Karpas-422 (cell line): Measurements from ENCODE around the gene AGBL5. TPM values are rescaled to one million over a fixed set of nuclear protein-coding genes. Genes with fewer than 3 reads are reported as not detected.

Source experiments
- DNase-seq: peaks from one replicate; pipeline ENCODE4 v3.0.0-alpha.2; 2015
- H2AFZ ChIP-seq: fragments of 200-600 bp; sonication (generic); 2 replicates; pipeline ENCODE4 v1.6.1; 2014; ENCODE audit warnings: antibody characterized with exemption, low read length, mixed read lengths
- H3K27ac ChIP-seq: fragments of 200-600 bp; sonication (generic); 2 replicates; pipeline ENCODE4 v1.5.1; 2014; ENCODE audit warnings: mild to moderate bottlenecking, low read length, moderate library complexity
- H3K27me3 ChIP-seq: fragments of 200-600 bp; sonication (generic); 2 replicates; pipeline ENCODE4 v1.6.1; 2014; ENCODE audit warnings: low read length, mixed read lengths
- H3K36me3 ChIP-seq: fragments of 200-600 bp; sonication (generic); 2 replicates; pipeline ENCODE4 v1.6.1; 2014; ENCODE audit warnings: low read length, mixed read lengths; ENCODE audit not compliant: insufficient read depth
- H3K4me1 ChIP-seq: fragments of 200-600 bp; sonication (generic); 2 replicates; pipeline ENCODE4 v1.6.1; 2014; ENCODE audit warnings: mild to moderate bottlenecking, low read length, mixed read lengths
- H3K4me2 ChIP-seq: fragments of 200-600 bp; sonication (generic); 2 replicates; pipeline ENCODE4 v1.6.1; 2014; ENCODE audit warnings: low read length, low read depth, mild to moderate bottlenecking; ENCODE audit not compliant: poor library complexity, severe bottlenecking
- H3K4me3 ChIP-seq: fragments of 200-600 bp; sonication (generic); 2 replicates; pipeline ENCODE4 v1.5.1; 2014; ENCODE audit warnings: mild to moderate bottlenecking, antibody characterized with exemption, low read length, mixed read lengths
- H3K79me2 ChIP-seq: fragments of 200-600 bp; sonication (generic); 2 replicates; pipeline ENCODE4 v1.6.1; 2014; ENCODE audit warnings: mild to moderate bottlenecking, low read length, mixed read lengths
- H3K9ac ChIP-seq: fragments of 200-600 bp; sonication (generic); 2 replicates; pipeline ENCODE4 v1.6.0; 2014; ENCODE audit warnings: low read length
- H3K9me2 ChIP-seq: fragments of 200-600 bp; sonication (generic), shearing (Covaris generic); replicated peaks from 2 replicates; pipeline ENCODE4 v1.6.0; 2014; ENCODE audit warnings: mild to moderate bottlenecking, low read length, moderate library complexity; ENCODE audit not compliant: insufficient read depth
- H3K9me3 ChIP-seq: fragments of 300-700, 200-600 bp; sonication (generic); 2 replicates; pipeline ENCODE4 v1.6.1; 2014; ENCODE audit warnings: low read length, mixed read lengths
- H4K20me1 ChIP-seq: fragments of 200-600 bp; sonication (generic); 2 replicates; pipeline ENCODE4 v1.6.1; 2014; ENCODE audit warnings: mild to moderate bottlenecking, antibody characterized with exemption, low read length, low read depth; ENCODE audit not compliant: insufficient read depth
- total RNA-seq: library from RNA; depleted of rRNA; stranded (reverse); fragments of >200 nt; shearing (Covaris generic); gene quantifications from 2 replicates; pipeline ENCODE4 v1.2.3, GENCODE V29; 2014; ENCODE audit warnings: low replicate concordance

The AGBL5 gene
- total RNA-seq, 1 experiment from 2014 or later = 35.7 TPM

DNA sequence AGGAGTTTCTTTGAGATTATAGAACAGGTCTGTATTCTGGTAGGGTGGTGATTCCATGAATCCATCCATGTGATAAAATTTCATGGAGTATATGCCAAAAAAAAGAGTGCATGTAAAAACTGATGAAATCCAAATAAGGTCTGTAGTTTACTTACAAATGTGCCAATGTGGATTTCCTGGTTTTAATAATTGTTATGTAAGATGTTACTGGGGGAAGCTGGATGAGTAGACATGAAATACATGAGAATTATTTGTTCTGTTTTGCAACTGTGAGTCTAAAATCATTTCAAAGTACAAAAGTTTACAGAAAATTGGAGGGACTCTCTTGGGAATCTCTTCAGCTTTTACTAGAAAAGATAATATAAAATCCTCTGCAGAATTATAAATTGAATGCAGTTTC is 42.4 kb upstream of the AGBL5 start:
- no peaks in the 10 kb centered on the region for H3K79me2 ChIP-seq
- peaks cover 2% of the 10 kb centered on the region; the same call in 1 of the 2 replicates for H3K27me3 ChIP-seq
- no peak overlapping the region for H3K4me3 ChIP-seq
- H2AFZ ChIP-seq = no peak overlapping the region
- H4K20me1 ChIP-seq = no peaks in the 10 kb centered on the region
- no peaks in the 10 kb centered on the region for H3K9me2 ChIP-seq
- no peaks in the 10 kb centered on the region for H3K9me3 ChIP-seq
- H3K4me1 ChIP-seq = no peaks in the 10 kb centered on the region
- no peak overlapping the region for H3K27ac ChIP-seq
- H3K36me3 ChIP-seq = no peaks in the 10 kb centered on the region
- no peak overlapping the region for H3K4me2 ChIP-seq
- DNase-seq = no peak
- no peak overlapping the region for H3K9ac ChIP-seq

DNA sequence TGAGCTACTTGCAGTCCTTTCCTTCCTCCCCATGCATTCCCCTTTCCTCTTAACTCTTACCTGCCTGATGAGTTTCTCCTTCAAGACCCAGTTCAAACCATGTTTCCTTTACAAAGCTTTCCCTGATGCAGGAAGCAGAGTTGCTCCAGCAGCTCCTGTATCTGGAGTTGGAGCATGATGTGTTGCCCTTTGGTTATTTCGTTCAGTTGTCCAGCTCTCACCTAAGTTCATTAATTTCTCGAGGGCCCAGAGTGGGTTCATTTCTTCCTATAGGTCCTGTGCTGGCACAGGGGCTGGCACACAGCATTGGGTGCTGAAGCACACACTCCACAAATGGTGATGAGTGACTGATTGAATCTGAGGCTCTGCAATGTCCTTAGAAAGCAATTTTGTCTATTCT is 41.8 kb upstream of the AGBL5 start:
- Histone ChIP-seq H2AFZ (no peak overlapping the region), H4K20me1 (no peaks in the 10 kb centered on the region), H3K4me3 (no peak overlapping the region), H3K9ac (no peak overlapping the region), H3K79me2 (no peaks in the 10 kb centered on the region), H3K27ac (no peak overlapping the region), H3K4me1 (no peaks in the 10 kb centered on the region), H3K9me3 (no peaks in the 10 kb centered on the region), H3K4me2 (no peak overlapping the region), H3K36me3 (no peaks in the 10 kb centered on the region), H3K27me3 (peaks cover 2% of the 10 kb centered on the region; the same call in 1 of the 2 replicates), H3K9me2 (no peaks in the 10 kb centered on the region)
- DNase-seq = no peak

DNA sequence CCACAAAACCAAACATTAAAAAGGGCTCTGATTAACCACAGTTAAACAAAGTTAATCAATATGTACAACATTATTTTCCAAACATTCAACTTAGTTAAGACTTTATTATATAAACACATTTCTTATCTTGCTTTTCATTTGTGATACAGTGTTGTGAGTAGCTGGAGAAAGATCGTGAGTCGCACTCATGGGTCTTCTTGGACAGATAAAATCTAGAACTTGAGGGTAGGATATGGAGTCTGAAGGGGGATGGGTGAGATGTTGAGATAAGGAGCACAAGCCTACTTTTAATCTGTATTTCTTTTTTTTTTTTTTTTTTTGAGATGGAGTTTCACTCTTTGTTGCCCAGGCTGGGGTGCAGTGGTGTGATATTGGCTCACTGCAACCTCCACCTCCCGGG is 41.3 kb upstream of the AGBL5 start:
- no peak overlapping the region for H3K9ac ChIP-seq
- H3K4me1 ChIP-seq = no peaks in the 10 kb centered on the region
- H3K36me3 ChIP-seq = no peaks in the 10 kb centered on the region
- no peaks in the 10 kb centered on the region for H3K79me2 ChIP-seq
- H2AFZ ChIP-seq = no peak overlapping the region
- no peaks in the 10 kb centered on the region for H3K9me2 ChIP-seq
- no peak for DNase-seq
- peaks cover 2% of the 10 kb centered on the region; the same call in 1 of the 2 replicates for H3K27me3 ChIP-seq
- no peaks in the 10 kb centered on the region for H4K20me1 ChIP-seq
- no peak overlapping the region for H3K4me2 ChIP-seq
- H3K27ac ChIP-seq = no peak overlapping the region
- H3K9me3 ChIP-seq = no peaks in the 10 kb centered on the region
- no peak overlapping the region for H3K4me3 ChIP-seq

DNA sequence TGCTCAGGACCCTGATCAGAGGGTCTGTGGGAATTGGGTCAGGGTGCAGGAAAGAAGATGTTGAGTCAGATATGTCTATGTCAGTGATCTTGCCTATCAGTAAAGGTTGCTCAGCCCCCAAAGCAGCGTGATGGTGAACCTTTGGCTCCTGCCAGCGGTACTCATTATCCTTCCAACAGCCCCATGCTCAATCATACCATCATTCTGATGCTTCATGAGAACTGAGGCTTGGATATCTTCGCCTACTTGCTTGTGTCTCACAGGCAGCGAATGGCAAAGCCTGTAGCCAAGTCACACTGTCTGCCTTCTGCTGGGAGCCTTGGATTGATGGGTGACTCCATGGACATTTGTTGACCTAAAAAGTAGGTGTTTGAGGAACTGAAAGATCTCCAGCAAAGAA is 37.7 kb upstream of the AGBL5 start:
- Histone ChIP-seq H3K4me2 (no peak overlapping the region), H3K27ac (no peak overlapping the region), H3K9me3 (no peaks in the 10 kb centered on the region), H3K9me2 (no peaks in the 10 kb centered on the region), H3K4me1 (peaks cover 15% of the 10 kb centered on the region), H3K79me2 (no peaks in the 10 kb centered on the region), H3K9ac (no peak overlapping the region), H3K27me3 (peaks cover under 1% of the 10 kb centered on the region; the same call in 1 of the 2 replicates), H3K36me3 (no peaks in the 10 kb centered on the region), H4K20me1 (no peaks in the 10 kb centered on the region), H3K4me3 (no peak overlapping the region), H2AFZ (no peak overlapping the region)
- DNase-seq = no peak

DNA sequence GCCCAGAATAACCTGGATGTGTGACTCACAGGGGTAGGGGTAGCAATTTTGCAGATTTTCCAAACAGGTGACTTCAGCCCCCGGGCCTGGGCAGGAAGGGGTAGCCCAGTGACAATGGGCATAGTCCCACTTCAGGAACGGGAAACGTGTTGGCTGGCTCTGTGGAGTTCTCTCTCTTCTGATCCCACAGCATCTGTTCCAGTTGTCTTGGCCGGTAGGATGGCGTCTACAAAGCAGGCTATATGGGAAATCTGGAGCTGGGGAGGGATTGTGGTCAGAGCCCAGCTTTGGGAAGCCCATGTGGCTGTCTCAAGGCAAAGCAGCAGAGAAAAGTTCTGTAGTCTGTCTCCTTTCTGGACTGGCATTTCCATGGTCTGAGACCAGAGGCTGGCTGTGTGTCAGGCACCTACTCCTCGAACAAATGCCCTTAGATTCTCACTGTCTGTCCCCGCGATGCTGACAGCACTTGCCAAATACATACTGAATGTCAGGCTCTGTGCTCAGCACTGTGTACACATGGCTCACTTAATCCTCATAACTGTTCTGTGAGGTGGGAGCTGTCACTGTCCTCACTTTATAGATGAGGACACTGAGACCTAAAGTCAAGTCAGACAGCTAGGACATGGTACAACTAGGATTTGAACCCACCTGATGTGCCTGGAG is 36.6 kb upstream of the AGBL5 start:
- Histone ChIP-seq H3K4me3 (no peak overlapping the region), H3K27me3 (0 out of 2 replicates have a peak, but pooled peaks cover 2% of the 10 kb centered on the region), H3K9ac (no peak overlapping the region), H3K9me3 (no peaks in the 10 kb centered on the region), H3K79me2 (no peaks in the 10 kb centered on the region), H3K4me2 (no peak overlapping the region), H3K27ac (no peak overlapping the region), H3K36me3 (no peaks in the 10 kb centered on the region), H4K20me1 (no peaks in the 10 kb centered on the region), H3K9me2 (no peaks in the 10 kb centered on the region), H3K4me1 (peaks cover 15% of the 10 kb centered on the region), H2AFZ (no peak overlapping the region)
- DNase-seq = no peak

DNA sequence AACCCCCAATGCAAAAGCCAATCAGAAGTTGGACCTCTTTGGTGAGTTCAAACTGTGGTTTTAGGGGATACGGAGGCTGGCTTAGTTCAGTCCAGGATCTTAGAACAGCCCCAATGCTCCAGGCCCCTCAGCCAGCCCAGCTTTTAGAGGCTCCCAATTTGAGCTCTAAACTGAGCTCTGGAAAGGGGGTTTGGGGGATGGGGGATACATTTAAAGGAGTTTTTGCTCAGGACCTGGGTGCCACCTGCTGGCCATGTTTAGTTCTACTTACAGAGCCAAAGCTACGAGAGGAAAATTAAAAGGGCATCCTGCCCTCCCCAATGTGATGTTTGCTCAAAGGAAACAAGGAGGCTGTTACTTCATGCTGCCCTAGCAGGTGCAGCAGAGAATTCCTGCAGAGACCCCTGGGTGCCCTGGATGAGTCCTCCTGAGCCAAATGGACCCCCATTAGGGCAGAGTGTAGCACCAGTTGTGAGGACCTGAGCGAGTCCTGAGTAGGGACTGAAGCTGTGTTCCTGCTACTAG is 34.6 kb upstream of the AGBL5 start:
- Histone ChIP-seq H3K36me3 (no peaks in the 10 kb centered on the region), H3K4me1 (peaks cover 15% of the 10 kb centered on the region), H3K9me2 (no peaks in the 10 kb centered on the region), H3K79me2 (no peaks in the 10 kb centered on the region), H3K27ac (no peak overlapping the region), H2AFZ (no peak overlapping the region), H3K4me2 (no peak overlapping the region), H3K9ac (no peak overlapping the region), H3K4me3 (no peak overlapping the region), H4K20me1 (no peaks in the 10 kb centered on the region), H3K27me3 (0 out of 2 replicates have a peak, but pooled peaks cover 2% of the 10 kb centered on the region), H3K9me3 (no peaks in the 10 kb centered on the region)
- peak; percentile 90 for DNase-seq

DNA sequence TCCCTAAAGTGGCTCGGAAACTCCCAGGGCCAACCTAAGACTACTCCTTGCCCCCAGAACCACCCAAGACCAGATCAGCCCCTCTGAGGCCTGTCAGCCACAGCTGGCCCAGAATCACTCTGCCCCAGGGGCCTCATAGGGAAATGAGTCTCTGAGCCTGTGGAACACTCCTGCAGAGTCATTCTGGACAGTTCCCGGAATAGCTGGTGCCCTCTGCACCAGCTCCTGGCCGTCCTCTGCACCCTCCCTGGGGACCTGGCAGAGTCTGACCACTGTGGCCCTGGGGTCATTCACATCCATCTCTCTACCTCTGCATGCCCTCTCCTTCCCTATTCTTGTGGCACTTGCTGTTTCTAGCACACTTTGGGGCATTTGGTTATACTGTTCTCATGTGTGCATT is 33.3 kb upstream of the AGBL5 start:
- Histone ChIP-seq H3K4me2 (peak overlapping the region; percentile 36), H3K4me1 (peaks cover 15% of the 10 kb centered on the region), H3K9ac (peak overlapping the region; percentile 11; the same call in 1 of the 2 replicates), H3K4me3 (no peak overlapping the region), H3K36me3 (no peaks in the 10 kb centered on the region), H3K27ac (no peak overlapping the region), H3K79me2 (no peaks in the 10 kb centered on the region), H3K27me3 (0 out of 2 replicates have a peak, but pooled peaks cover 2% of the 10 kb centered on the region), H2AFZ (no peak overlapping the region), H3K9me3 (no peaks in the 10 kb centered on the region), H4K20me1 (no peaks in the 10 kb centered on the region), H3K9me2 (no peaks in the 10 kb centered on the region)
- DNase-seq = peak; percentile 52

DNA sequence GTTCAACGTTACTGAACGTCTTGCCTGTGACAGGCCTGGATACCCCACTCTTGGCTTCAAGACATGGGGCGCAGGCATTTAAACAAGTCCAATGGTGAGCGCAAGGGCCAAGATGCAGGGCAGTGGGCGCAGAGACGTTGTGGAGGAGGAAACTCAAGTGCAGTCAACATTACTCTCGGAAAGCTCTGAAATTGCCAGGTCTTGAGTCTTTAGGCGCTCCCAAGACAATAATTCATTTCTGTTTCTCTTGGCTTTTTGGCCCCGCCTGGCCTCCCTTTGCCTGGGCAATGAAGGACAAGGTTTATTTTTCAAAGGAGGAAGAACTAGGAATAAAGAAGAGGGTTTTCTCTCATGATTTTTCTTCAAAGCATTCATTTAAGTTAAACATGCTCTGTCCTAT is 32.0 kb upstream of the AGBL5 start:
- H3K4me1 ChIP-seq = peaks cover 15% of the 10 kb centered on the region
- H3K79me2 ChIP-seq = no peaks in the 10 kb centered on the region
- no peaks in the 10 kb centered on the region for H3K36me3 ChIP-seq
- H3K27ac ChIP-seq = no peak overlapping the region
- 0 out of 2 replicates have a peak, but pooled peaks cover 2% of the 10 kb centered on the region for H3K27me3 ChIP-seq
- DNase-seq = no peak
- H3K9me3 ChIP-seq = no peaks in the 10 kb centered on the region
- no peak overlapping the region for H2AFZ ChIP-seq
- no peak overlapping the region for H3K4me2 ChIP-seq
- no peaks in the 10 kb centered on the region for H4K20me1 ChIP-seq
- H3K9ac ChIP-seq = no peak overlapping the region
- no peak overlapping the region for H3K4me3 ChIP-seq
- H3K9me2 ChIP-seq = no peaks in the 10 kb centered on the region
